Endothelial cell (in vitro differentiated cells): ENCODE data around the gene NOTCH3. TPM values are rescaled to one million over a fixed set of nuclear protein-coding genes. Genes with fewer than 3 reads are reported as not detected.

Source experiments
- DNase-seq: peaks from one replicate; pipeline ENCODE4 v3.0.0; 2021; ENCODE audit warnings: low spot score
- H3K27ac Mint-ChIP-seq: one replicate; pipeline ENCODE4 v1.8.0; 2021; ENCODE audit warnings: mixed read lengths, inconsistent platforms; ENCODE audit not compliant: unreplicated experiment
- H3K27me3 Mint-ChIP-seq: one replicate; pipeline ENCODE4 v1.8.0; 2021; ENCODE audit warnings: mild to moderate bottlenecking, moderate library complexity, mixed read lengths, inconsistent platforms; ENCODE audit not compliant: unreplicated experiment
- H3K36me3 Mint-ChIP-seq: one replicate; pipeline ENCODE4 v1.8.0; 2021; ENCODE audit warnings: mild to moderate bottlenecking, low read depth, mixed read lengths, inconsistent platforms; ENCODE audit not compliant: unreplicated experiment
- H3K4me1 Mint-ChIP-seq: one replicate; pipeline ENCODE4 v1.8.0; 2021; ENCODE audit warnings: mild to moderate bottlenecking, mixed read lengths, inconsistent platforms; ENCODE audit not compliant: unreplicated experiment
- H3K4me3 Mint-ChIP-seq: one replicate; pipeline ENCODE4 v1.8.0; 2021; ENCODE audit warnings: mild to moderate bottlenecking, mixed read lengths, inconsistent platforms; ENCODE audit not compliant: unreplicated experiment
- H3K9me3 Mint-ChIP-seq: one replicate; pipeline ENCODE4 v1.8.0; 2021; ENCODE audit warnings: mixed read lengths, inconsistent platforms; ENCODE audit not compliant: unreplicated experiment
- CTCF ChIP-seq: fragments of 200-600 bp; sonication (generic); IDR thresholded peaks from one replicate; pipeline ENCODE4 v1.5.0; 2021; ENCODE audit warnings: antibody characterized with exemption; ENCODE audit not compliant: unreplicated experiment
- total RNA-seq: library from RNA; stranded (reverse); fragmentation: NEBNext Ultra II Directional; extraction: Animal tissue kit (Norgen Biotek cat#: 25700); gene quantifications from one replicate; pipeline ENCODE4 v1.2.1, GENCODE V29; 2021; ENCODE audit not compliant: unreplicated experiment

The NOTCH3 gene
- total RNA-seq, 1 donor from 2014 or later = 96.8 TPM

- no peak for DNase-seq
- Mint-ChIP-seq H3K4me3 (no peak overlapping the region), H3K4me1 (peaks cover 10% of the 10 kb centered on the region), H3K9me3 (no peaks in the 10 kb centered on the region), H3K27me3 (peaks cover 8% of the 10 kb centered on the region), H3K27ac (no peak overlapping the region), H3K36me3 (peaks cover 4% of the 10 kb centered on the region)
- TF ChIP-seq CTCF = no peak
Observed at GRCh38 chr19:15128162-15128770, 72.5 kb downstream of the NOTCH3 start.

- peaks cover 4% of the 10 kb centered on the region for H3K36me3 Mint-ChIP-seq
- no peak for TF ChIP-seq CTCF
- no peak for DNase-seq
- no peak overlapping the region for H3K27ac Mint-ChIP-seq
- H3K4me1 Mint-ChIP-seq = peaks cover 10% of the 10 kb centered on the region
- peaks cover 6% of the 10 kb centered on the region for H3K27me3 Mint-ChIP-seq
- H3K9me3 Mint-ChIP-seq = no peaks in the 10 kb centered on the region
- H3K4me3 Mint-ChIP-seq = no peak overlapping the region
Observed at GRCh38 chr19:15126131-15126910, 74.5 kb downstream of the NOTCH3 start.

GRCh38 chr19:15125232-15126067 lies 75.3 kb downstream of the NOTCH3 start:
- Mint-ChIP-seq H3K4me1 (peaks cover 12% of the 10 kb centered on the region), H3K9me3 (no peaks in the 10 kb centered on the region), H3K27me3 (peaks cover 6% of the 10 kb centered on the region), H3K27ac (peak overlapping the region; percentile 99), H3K4me3 (peak overlapping the region; percentile 100), H3K36me3 (peaks cover 13% of the 10 kb centered on the region)
- DNase-seq = peak; percentile 100
- TF ChIP-seq CTCF = no peak

GRCh38 chr19:15124572-15125231 lies 76.1 kb downstream of the NOTCH3 start:
- Mint-ChIP-seq H3K27me3 (peaks cover 6% of the 10 kb centered on the region), H3K36me3 (peaks cover 16% of the 10 kb centered on the region), H3K9me3 (no peaks in the 10 kb centered on the region), H3K4me1 (peaks cover 12% of the 10 kb centered on the region), H3K4me3 (peak overlapping the region; percentile 100), H3K27ac (peak overlapping the region; percentile 99)
- DNase-seq = no peak
- no peak for TF ChIP-seq CTCF
